Keratinocyte (primary cell): ENCODE results near the gene SLC6A3. TPM values are rescaled to one million over a fixed set of nuclear protein-coding genes. Genes with fewer than 3 reads are reported as not detected.

Source experiments
- DNase-seq: peaks from one replicate; pipeline ENCODE4 v3.0.0-alpha.2; 2011; ENCODE audit warnings: low read depth, missing footprints, low spot score
- FAIRE-seq: peaks from 2 replicates; lab custom pipeline; 2011; peaks lifted over from hg19 to GRCh38; lab: Jason Lieb, UNC
- H2AFZ ChIP-seq: 2 replicates; pipeline ENCODE4 v1.6.0; 2012; ENCODE audit warnings: low read length, control low read depth, inconsistent platforms; ENCODE audit not compliant: control insufficient read depth
- H3K27ac ChIP-seq: 2 replicates; pipeline ENCODE4 v1.5.1; 2011; ENCODE audit warnings: low read length; ENCODE audit not compliant: control insufficient read depth, insufficient read depth
- H3K27me3 ChIP-seq: 3 replicates; pipeline ENCODE4 v1.6.0; 2011; ENCODE audit warnings: low read length; ENCODE audit not compliant: control insufficient read depth, insufficient read depth; ENCODE audit errors: extremely low read depth
- H3K36me3 ChIP-seq, 2 experiments: 2 replicates in 1 of 2; 3 replicates in 1 of 2; pipeline ENCODE4 v1.5.1; 2011; ENCODE audit warnings: low read length in 2 of 2, mild to moderate bottlenecking in 1 of 2; ENCODE audit not compliant: control insufficient read depth in 2 of 2, insufficient read depth in 2 of 2; ENCODE audit errors: extremely low read depth in 1 of 2
- H3K4me1 ChIP-seq: 3 replicates; pipeline ENCODE4 v1.5.1; 2011; ENCODE audit warnings: low read length; ENCODE audit not compliant: control insufficient read depth, insufficient read depth; ENCODE audit errors: extremely low read depth
- H3K4me2 ChIP-seq: 3 replicates; pipeline ENCODE4 v1.6.0; 2011; ENCODE audit warnings: low read depth, low read length; ENCODE audit not compliant: control insufficient read depth, insufficient read depth; ENCODE audit errors: extremely low read depth
- H3K4me3 ChIP-seq, 3 experiments: fragments of 200-600 bp in 1 of 3; sonication (generic) in 1 of 3; 2 replicates in 2 of 3; 3 replicates in 1 of 3; pipeline ENCODE4 v1.5.1; 2011 to 2016; ENCODE audit warnings: low read length in 3 of 3, mild to moderate bottlenecking in 3 of 3, control low read depth in 2 of 3, inconsistent platforms in 1 of 3, low read depth in 1 of 3, mixed read lengths in 1 of 3, mixed run types in 1 of 3, moderate library complexity in 1 of 3; ENCODE audit not compliant: control insufficient read depth in 2 of 3, insufficient read depth in 2 of 3; ENCODE audit errors: extremely low read depth in 1 of 3
- H3K79me2 ChIP-seq: 2 replicates; pipeline ENCODE4 v1.6.0; 2012; ENCODE audit warnings: low read length; ENCODE audit not compliant: control insufficient read depth, insufficient read depth
- H3K9ac ChIP-seq: 3 replicates; pipeline ENCODE4 v1.6.0; 2011; ENCODE audit warnings: low read length; ENCODE audit not compliant: control insufficient read depth, insufficient read depth; ENCODE audit errors: extremely low read depth
- H3K9me1 ChIP-seq: 3 replicates; pipeline ENCODE4 v1.6.0; 2011; ENCODE audit warnings: low read length; ENCODE audit not compliant: control insufficient read depth, insufficient read depth; ENCODE audit errors: extremely low read depth
- H3K9me3 ChIP-seq: 2 replicates; pipeline ENCODE4 v1.5.1; 2012; ENCODE audit warnings: low read depth, low read length; ENCODE audit not compliant: control insufficient read depth
- H4K20me1 ChIP-seq: 3 replicates; pipeline ENCODE4 v1.6.0; 2011; ENCODE audit warnings: low read length; ENCODE audit not compliant: control insufficient read depth, insufficient read depth; ENCODE audit errors: extremely low read depth
- CTCF ChIP-seq, 3 experiments: IDR thresholded peaks in 1 of 3; conservative IDR thresholded peaks in 1 of 3; optimal IDR thresholded peaks in 1 of 3; 2 replicates in 2 of 3; 3 replicates in 1 of 3; pipeline versions ENCODE3 to v1.5.1; 2011; ENCODE audit warnings: low read length in 3 of 3, mild to moderate bottlenecking in 3 of 3, moderate library complexity in 2 of 3, control low read depth in 1 of 3, inconsistent platforms in 1 of 3; ENCODE audit not compliant: insufficient read depth in 2 of 3; ENCODE audit errors: extremely low read depth in 1 of 3
- EZH2 ChIP-seq: IDR thresholded peaks from one replicate; pipeline ENCODE4 v1.6.1; 2012; ENCODE audit warnings: inconsistent platforms, mild to moderate bottlenecking, low read length, moderate library complexity
- dilution Hi-C: fragments of 300-500 bp; cut with MboI; formaldehyde crosslinking; loops from one replicate; pipeline ENCODE4 v1.7.0; 2020; ENCODE audit warnings: low sequenced_read_pairs; ENCODE audit not compliant: extremely low pct_ligation_motif_present
- polyA plus RNA-seq, 5 experiments: library from polyadenylated mRNA; depleted of rRNA in 3 of 5; stranded (reverse) in 3 of 5; stranded (forward) in 1 of 5; unstranded in 1 of 5; fragments of >200 nt; gene quantifications; 1 replicate in 1 of 5; 2 replicates in 3 of 5; 3 replicates in 1 of 5; pipeline versions ENCODE4 v1.2.1 to v1.2.3, GENCODE V29; 2011 to 2012; ENCODE audit warnings: missing spikeins in 2 of 5, low read depth in 1 of 5, low replicate concordance in 1 of 5

Gene SLC6A3
- polyA plus RNA-seq, 1 donor (not counting 4 experiments of a cell fraction or from before 2014, with no cell fraction given) = 0.03 TPM

GRCh38 chr5:1413611-1414241, 31.5 kb downstream of the SLC6A3 start:
- H3K4me3 ChIP-seq = no peak overlapping the region
- H3K9me1 ChIP-seq = no peaks in the 10 kb centered on the region
- H3K27me3 ChIP-seq = peaks cover 13% of the 10 kb centered on the region
- H3K9ac ChIP-seq = no peak overlapping the region
- dilution Hi-C loops = no loop called here
- H4K20me1 ChIP-seq = no peaks in the 10 kb centered on the region
- H3K9me3 ChIP-seq = peaks cover 2% of the 10 kb centered on the region
- H3K27ac ChIP-seq = no peak overlapping the region
- no peak for DNase-seq
- no peak overlapping the region for H3K4me2 ChIP-seq
- H3K36me3 ChIP-seq = no peaks in the 10 kb centered on the region
- H2AFZ ChIP-seq = no peak overlapping the region
- TF ChIP-seq EZH2 = no peak
- TF ChIP-seq CTCF (optimal IDR thresholded peaks at IDR 0.05 in 1 of 3, IDR thresholded peaks at IDR 0.05 in 1 of 3, conservative IDR thresholded peaks at IDR 0.05 in 1 of 3; ENCODE audit: extremely low read depth in 1 of 3, insufficient read depth in 2 of 3, low read length in 3 of 3) = no peak
- no peak for FAIRE-seq
- no peaks in the 10 kb centered on the region for H3K79me2 ChIP-seq
- H3K4me1 ChIP-seq = no peaks in the 10 kb centered on the region

- dilution Hi-C loops = no loop called here
- Histone ChIP-seq H3K9me3 (no peaks in the 10 kb centered on the region), H3K36me3 (no peaks in the 10 kb centered on the region), H3K9me1 (no peaks in the 10 kb centered on the region), H3K4me3 (no peak overlapping the region), H2AFZ (no peak overlapping the region), H3K27me3 (peaks cover 13% of the 10 kb centered on the region), H3K4me2 (no peak overlapping the region), H3K9ac (no peak overlapping the region), H3K27ac (no peak overlapping the region), H4K20me1 (no peaks in the 10 kb centered on the region), H3K79me2 (no peaks in the 10 kb centered on the region), H3K4me1 (no peaks in the 10 kb centered on the region)
- DNase-seq (no peak), FAIRE-seq (no peak)
- TF ChIP-seq CTCF (optimal IDR thresholded peaks at IDR 0.05 in 1 of 3, IDR thresholded peaks at IDR 0.05 in 1 of 3, conservative IDR thresholded peaks at IDR 0.05 in 1 of 3; ENCODE audit: extremely low read depth in 1 of 3, insufficient read depth in 2 of 3, low read length in 3 of 3) (no peak), EZH2 (no peak)
Observed at GRCh38 chr5:1413211-1413610, 32.0 kb downstream of the SLC6A3 start.
